Central memory CD8-positive, alpha-beta T cell (primary cell): ENCODE data around the gene SPP2.

Source experiments
- ATAC-seq: fragments of 150-1000 bp; cut with Tn5 transposase; replicated peaks from 2 replicates; pipeline ENCODE4 v1.10.0; 2022; ENCODE audit warnings: mild to moderate bottlenecking, moderate FRiP score, moderate number of reproducible peaks; ENCODE audit not compliant: poor library complexity, severe bottlenecking; ENCODE audit errors: extremely low read depth
- DNase-seq, 2 donors: peaks; one replicate each; pipeline ENCODE4 v3.0.0; 2021; ENCODE audit warnings: low spot score in 2 of 2
- H3K27ac Mint-ChIP-seq: one replicate; pipeline ENCODE4 v1.8.0; 2022; ENCODE audit warnings: low read depth, mild to moderate bottlenecking, moderate library complexity, mixed read lengths
- H3K27me3 Mint-ChIP-seq: one replicate; pipeline ENCODE4 v1.8.0; 2022; ENCODE audit warnings: mixed read lengths
- H3K36me3 Mint-ChIP-seq: one replicate; pipeline ENCODE4 v1.8.0; 2022; ENCODE audit warnings: mild to moderate bottlenecking, moderate library complexity, mixed read lengths; ENCODE audit not compliant: insufficient read depth
- H3K4me1 Mint-ChIP-seq: one replicate; pipeline ENCODE4 v1.8.0; 2022; ENCODE audit warnings: mixed read lengths
- H3K4me3 Mint-ChIP-seq: one replicate; pipeline ENCODE4 v1.8.0; 2022; ENCODE audit warnings: mild to moderate bottlenecking, moderate library complexity, mixed read lengths
- H3K9me3 Mint-ChIP-seq: one replicate; pipeline ENCODE4 v1.8.0; 2022; ENCODE audit warnings: mixed read lengths

Gene SPP2

DNA sequence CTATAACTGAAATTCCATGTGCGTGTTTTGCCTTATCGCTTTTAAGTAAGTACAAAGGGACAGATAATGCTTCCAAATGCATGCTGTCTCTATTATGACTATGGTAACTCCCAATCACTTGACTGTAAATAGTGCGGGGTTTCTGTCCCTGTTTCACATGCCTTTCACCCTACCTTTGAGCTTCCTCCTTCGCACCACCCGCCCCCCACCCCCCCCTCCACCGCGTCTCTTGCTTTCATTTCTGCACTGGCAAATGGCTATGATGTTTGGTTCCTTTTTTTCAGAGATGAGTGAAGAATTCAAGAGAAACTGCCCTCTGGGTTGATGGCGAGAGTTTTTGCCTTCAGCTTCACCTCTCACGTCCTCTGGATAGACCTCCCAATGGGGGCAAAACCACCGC lies 25.0 kb upstream of the SPP2 start:
- peak overlapping the region; percentile 96 for H3K27ac Mint-ChIP-seq
- DNase-seq, result no peak
- ATAC-seq, result peak; percentile 75
- H3K4me3 Mint-ChIP-seq, result peak overlapping the region; percentile 79
- peaks cover 70% of the 10 kb centered on the region for H3K4me1 Mint-ChIP-seq
- H3K9me3 Mint-ChIP-seq, result peaks cover 6% of the 10 kb centered on the region
- peaks cover 3% of the 10 kb centered on the region for H3K36me3 Mint-ChIP-seq
- no peaks in the 10 kb centered on the region for H3K27me3 Mint-ChIP-seq

DNA sequence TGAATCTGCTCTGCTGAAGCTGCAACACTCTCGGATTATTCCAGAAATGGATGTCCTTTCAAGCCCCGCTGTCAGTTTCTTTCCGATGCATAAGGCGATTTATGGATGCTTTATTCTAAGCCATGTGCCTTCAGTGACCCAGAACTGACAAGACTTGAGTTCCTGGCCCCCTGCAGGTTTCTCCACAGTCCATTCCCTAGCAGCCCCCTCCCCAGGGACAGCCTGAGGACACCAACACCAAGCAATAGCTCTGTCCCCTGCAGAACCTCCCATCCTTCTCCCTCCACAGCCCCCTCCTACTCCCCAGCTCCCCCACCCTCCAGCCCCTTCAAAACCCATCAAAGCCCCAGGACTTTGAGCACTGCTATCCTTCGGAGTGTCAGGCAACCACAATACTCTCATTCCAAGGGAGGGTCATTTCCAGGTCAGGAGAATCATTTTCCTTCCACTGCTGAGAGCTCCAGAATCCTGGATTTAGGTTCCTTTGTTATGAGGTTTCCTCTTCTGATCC lies 24.6 kb upstream of the SPP2 start:
- peaks cover 6% of the 10 kb centered on the region for H3K9me3 Mint-ChIP-seq
- H3K27me3 Mint-ChIP-seq, result no peaks in the 10 kb centered on the region
- H3K4me3 Mint-ChIP-seq, result peak overlapping the region; percentile 79
- H3K36me3 Mint-ChIP-seq, result peaks cover 3% of the 10 kb centered on the region
- peaks cover 70% of the 10 kb centered on the region for H3K4me1 Mint-ChIP-seq
- no peak for ATAC-seq
- H3K27ac Mint-ChIP-seq, result peak overlapping the region; percentile 96
- DNase-seq, result no peak

- peaks cover 3% of the 10 kb centered on the region for H3K36me3 Mint-ChIP-seq
- H3K4me3 Mint-ChIP-seq, result peak overlapping the region; percentile 79
- H3K27ac Mint-ChIP-seq, result peak overlapping the region; percentile 96
- no peaks in the 10 kb centered on the region for H3K27me3 Mint-ChIP-seq
- DNase-seq (no peak), ATAC-seq (peak; percentile 57)
- peaks cover 6% of the 10 kb centered on the region for H3K9me3 Mint-ChIP-seq
- H3K4me1 Mint-ChIP-seq, result peaks cover 70% of the 10 kb centered on the region
Observed at GRCh38 chr2:234026693-234027254, 23.7 kb upstream of the SPP2 start.

DNA sequence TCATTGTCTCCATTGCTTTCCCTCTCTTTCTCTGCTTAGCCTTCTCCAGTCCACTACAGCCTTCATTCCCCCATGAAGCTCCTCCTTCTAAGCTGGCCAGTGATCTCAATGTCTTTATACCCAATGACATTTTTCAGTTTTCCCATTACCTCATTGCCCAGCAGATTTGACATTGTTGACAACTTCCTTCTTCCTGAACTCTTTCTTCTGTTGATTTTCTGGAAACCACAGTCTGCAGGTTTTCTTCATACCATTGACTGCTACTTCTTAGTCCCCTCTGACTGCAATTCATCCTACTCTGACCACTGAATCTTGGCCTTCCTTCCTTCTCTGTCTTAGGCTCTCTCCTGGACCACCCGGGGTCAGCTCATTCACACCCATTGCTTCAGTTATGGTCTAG lies 22.9 kb upstream of the SPP2 start:
- Mint-ChIP-seq H3K27me3 (no peaks in the 10 kb centered on the region), H3K4me3 (peak overlapping the region; percentile 79), H3K36me3 (peaks cover 7% of the 10 kb centered on the region), H3K27ac (peak overlapping the region; percentile 96), H3K9me3 (peaks cover 6% of the 10 kb centered on the region), H3K4me1 (peaks cover 69% of the 10 kb centered on the region)
- DNase-seq (no peak), ATAC-seq (no peak)

- no peak for ATAC-seq
- Mint-ChIP-seq H3K4me1 (peaks cover 74% of the 10 kb centered on the region), H3K9me3 (peaks cover 12% of the 10 kb centered on the region), H3K4me3 (no peak overlapping the region), H3K27ac (no peak overlapping the region), H3K36me3 (peaks cover 7% of the 10 kb centered on the region), H3K27me3 (no peaks in the 10 kb centered on the region)
- no peak for DNase-seq
Observed at GRCh38 chr2:234029150-234029733, 21.3 kb upstream of the SPP2 start.

DNA sequence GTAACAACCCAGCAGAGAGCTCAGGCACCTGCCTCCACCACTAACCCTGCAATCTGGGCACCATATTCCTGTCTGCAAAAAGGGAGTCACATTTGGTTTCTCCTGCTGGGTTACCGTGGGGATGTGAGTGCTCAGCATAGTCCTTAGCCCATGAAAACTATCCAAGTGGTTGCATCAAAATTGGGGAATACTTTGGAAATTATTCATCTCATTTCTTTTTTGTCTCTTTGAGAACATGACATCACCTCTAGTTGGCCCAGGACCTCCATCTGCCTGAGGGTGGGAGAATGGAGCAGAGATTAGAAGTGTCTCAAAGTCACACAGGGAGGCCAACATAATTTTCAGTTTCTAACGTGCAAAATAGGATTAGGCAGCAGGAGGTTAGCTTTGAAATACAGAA lies 19.3 kb upstream of the SPP2 start:
- no peaks in the 10 kb centered on the region for H3K27me3 Mint-ChIP-seq
- H3K27ac Mint-ChIP-seq, result no peak overlapping the region
- ATAC-seq (no peak), DNase-seq (no peak)
- H3K9me3 Mint-ChIP-seq, result peaks cover 12% of the 10 kb centered on the region
- H3K4me1 Mint-ChIP-seq, result peaks cover 63% of the 10 kb centered on the region
- no peak overlapping the region for H3K4me3 Mint-ChIP-seq
- H3K36me3 Mint-ChIP-seq, result peaks cover 7% of the 10 kb centered on the region

GRCh38 chr2:234032279-234032856 lies 18.1 kb upstream of the SPP2 start:
- DNase-seq, result peak in 1 of 2 donors; percentile 65
- Mint-ChIP-seq H3K27me3 (no peaks in the 10 kb centered on the region), H3K4me1 (peaks cover 51% of the 10 kb centered on the region), H3K4me3 (peak overlapping the region; percentile 49), H3K27ac (peak overlapping the region; percentile 68), H3K9me3 (peaks cover 11% of the 10 kb centered on the region), H3K36me3 (peaks cover 7% of the 10 kb centered on the region)
- peak; percentile 94 for ATAC-seq

DNA sequence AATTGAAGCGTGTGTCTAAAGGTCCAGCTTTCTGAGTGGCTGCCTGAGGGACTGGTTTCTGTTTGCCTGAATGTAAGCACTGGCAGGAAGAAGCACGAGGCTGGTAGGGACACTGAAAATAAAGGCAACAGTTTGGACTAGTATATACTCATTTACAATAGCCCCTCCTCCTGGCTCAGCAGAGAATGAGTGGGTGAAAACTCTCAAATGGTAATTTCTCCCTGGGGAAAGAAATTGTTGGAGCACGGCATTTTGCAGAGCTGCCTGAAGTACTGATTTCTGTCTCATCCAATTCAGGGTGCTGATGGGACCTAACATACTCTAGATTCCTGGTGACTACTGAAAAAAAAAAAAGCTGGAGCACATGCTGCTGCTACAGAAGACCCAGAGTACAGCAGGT lies 17.3 kb upstream of the SPP2 start:
- Mint-ChIP-seq H3K27me3 (no peaks in the 10 kb centered on the region), H3K9me3 (peaks cover 6% of the 10 kb centered on the region), H3K4me3 (no peak overlapping the region), H3K4me1 (peaks cover 44% of the 10 kb centered on the region), H3K36me3 (peaks cover 5% of the 10 kb centered on the region), H3K27ac (peak overlapping the region; percentile 24)
- no peak for ATAC-seq
- no peak for DNase-seq

DNA sequence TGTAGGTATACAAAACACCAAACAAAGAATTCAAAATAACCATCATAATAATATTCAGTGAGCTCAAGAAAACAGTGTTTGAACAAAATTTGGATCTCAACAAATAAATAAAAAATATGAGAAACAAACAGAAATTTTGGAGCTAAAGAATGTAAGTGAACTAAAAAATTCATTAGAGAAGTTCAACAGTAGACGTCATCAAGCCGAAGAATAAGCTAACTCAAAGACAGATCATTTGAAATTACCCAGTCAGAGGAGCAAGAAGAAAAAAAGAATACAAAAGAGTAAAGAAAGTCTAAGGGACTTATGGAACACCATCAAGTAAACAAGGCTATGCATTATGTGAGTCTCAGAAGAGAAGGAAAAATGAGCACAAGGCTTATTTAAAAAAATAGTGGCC lies 16.6 kb upstream of the SPP2 start:
- Mint-ChIP-seq H3K27ac (peak overlapping the region; percentile 24), H3K27me3 (no peaks in the 10 kb centered on the region), H3K9me3 (peaks cover 13% of the 10 kb centered on the region), H3K4me1 (peaks cover 38% of the 10 kb centered on the region), H3K4me3 (no peak overlapping the region), H3K36me3 (peaks cover 5% of the 10 kb centered on the region)
- DNase-seq (no peak), ATAC-seq (no peak)

DNA sequence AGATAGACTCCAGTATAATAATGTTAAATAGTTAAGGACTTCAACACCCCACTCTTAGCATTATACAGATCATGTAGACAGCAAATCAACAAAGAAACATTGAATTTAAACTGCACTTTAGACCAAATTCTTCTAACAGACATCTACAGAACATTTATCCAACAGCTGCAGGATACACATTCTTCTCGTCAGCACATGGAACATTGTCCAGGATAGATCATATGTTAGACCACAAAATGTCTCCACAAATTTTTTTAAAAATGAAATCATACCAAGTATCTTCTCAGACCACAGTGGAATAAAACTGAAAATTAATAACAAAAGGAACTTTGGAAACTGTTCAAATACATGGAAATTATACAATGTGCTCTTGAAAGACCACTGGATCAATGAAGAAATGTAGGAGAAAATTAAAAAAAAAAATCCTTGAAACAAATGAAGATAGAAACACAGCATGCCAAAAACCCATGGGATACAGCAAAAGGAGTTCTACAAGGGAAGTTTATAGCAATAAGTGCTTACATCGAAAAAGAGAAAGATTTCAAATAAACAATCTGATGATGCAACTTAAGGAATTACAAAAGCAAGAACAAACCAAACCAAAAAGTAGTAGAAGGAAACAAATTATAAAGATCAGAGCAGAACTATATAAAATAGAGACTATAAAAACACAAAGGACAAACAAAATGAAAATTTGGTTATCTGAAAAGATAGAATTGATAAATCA lies 12.3 kb upstream of the SPP2 start:
- peaks cover 13% of the 10 kb centered on the region for H3K9me3 Mint-ChIP-seq
- no peak for ATAC-seq
- H3K36me3 Mint-ChIP-seq, result no peaks in the 10 kb centered on the region

GRCh38 chr2:234044157-234044556 lies 6.3 kb upstream of the SPP2 start:
- H3K36me3 Mint-ChIP-seq, result no peaks in the 10 kb centered on the region
- H3K4me3 Mint-ChIP-seq, result no peak overlapping the region
- ATAC-seq, result no peak
- peaks cover 11% of the 10 kb centered on the region for H3K4me1 Mint-ChIP-seq
- H3K27ac Mint-ChIP-seq, result no peak overlapping the region
- H3K27me3 Mint-ChIP-seq, result no peaks in the 10 kb centered on the region
- H3K9me3 Mint-ChIP-seq, result peaks cover 4% of the 10 kb centered on the region
- DNase-seq, result no peak

More for the DNA sequence above, 12.3 kb upstream of the SPP2 start:
- no peak for DNase-seq
- Mint-ChIP-seq H3K27me3 (no peaks in the 10 kb centered on the region), H3K4me1 (peaks cover 10% of the 10 kb centered on the region), H3K27ac (no peak overlapping the region), H3K4me3 (no peak overlapping the region)

DNA sequence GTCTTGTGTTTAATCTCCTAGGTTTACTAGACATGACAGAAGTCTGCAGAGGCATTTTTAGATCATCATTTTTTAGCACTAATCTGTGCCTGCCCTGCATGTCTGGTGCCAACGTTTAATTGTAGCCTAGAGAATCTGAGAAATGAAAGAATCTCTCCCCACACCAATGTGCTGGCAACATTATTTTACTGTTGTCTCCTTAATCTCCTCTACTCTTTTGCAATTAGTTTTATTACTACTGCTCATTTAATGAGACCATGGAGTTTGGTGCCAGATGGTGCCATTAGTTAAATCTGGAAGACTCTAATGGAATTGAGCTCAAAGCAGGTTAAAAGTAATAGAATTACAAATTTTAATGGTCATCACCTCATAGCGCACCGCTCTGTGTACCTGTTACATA lies 4.0 kb upstream of the SPP2 start:
- Mint-ChIP-seq H3K27ac (no peak overlapping the region), H3K9me3 (peaks cover 4% of the 10 kb centered on the region), H3K27me3 (no peaks in the 10 kb centered on the region), H3K4me1 (peaks cover 15% of the 10 kb centered on the region), H3K36me3 (no peaks in the 10 kb centered on the region), H3K4me3 (no peak overlapping the region)
- ATAC-seq, result no peak
- no peak for DNase-seq
